Measurements from ENCODE around the gene DDX6.

The DDX6 gene

GRCh38 chr11:118705791-118706545 is 85.0 kb downstream of the DDX6 start:
- peak in 15 of 56 donors; percentile 5 to 49 (median 23) for DNase-seq

- DNase-seq, result peak in 43 of 56 donors; percentile 9 to 85 (median 46)
Measured at GRCh38 chr11:118705111-118705741, 85.7 kb downstream of the DDX6 start.

- peak in 15 of 56 donors; percentile 6 to 57 (median 17) for DNase-seq
Measured at GRCh38 chr11:118703563-118704106, 87.3 kb downstream of the DDX6 start.

- DNase-seq, result no peak
Measured at GRCh38 chr11:118699506-118700220, 91.3 kb downstream of the DDX6 start.

Data from nucleus accumbens (tissue), 56 donors.